Neuronal stem cell (in vitro differentiated cells): Measurements from ENCODE around the gene CC2D2B.

ENCODE experiments used
- DNase-seq: peaks from one replicate; pipeline ENCODE4 v3.0.0-alpha.2; 2013; ENCODE audit warnings: low spot score
- H2AFZ ChIP-seq: one replicate; pipeline ENCODE4 v1.6.1; 2013; ENCODE audit warnings: mild to moderate bottlenecking, low read length, inconsistent platforms
- H2AK5ac ChIP-seq: 2 replicates; pipeline ENCODE4 v1.6.1; 2013; ENCODE audit warnings: low read depth, mild to moderate bottlenecking, inconsistent platforms, low read length, moderate library complexity, mixed read lengths
- H2BK120ac ChIP-seq: 2 replicates; pipeline ENCODE4 v1.6.1; 2013; ENCODE audit warnings: low read depth, mild to moderate bottlenecking, inconsistent platforms, low read length, moderate library complexity, mixed read lengths
- H2BK12ac ChIP-seq: one replicate; pipeline ENCODE4 v1.6.1; 2013; ENCODE audit warnings: low read length, inconsistent platforms
- H2BK15ac ChIP-seq: 2 replicates; pipeline ENCODE4 v1.6.1; 2013; ENCODE audit warnings: mild to moderate bottlenecking, low read length, inconsistent platforms, mixed read lengths
- H2BK5ac ChIP-seq: one replicate; pipeline ENCODE4 v1.6.1; 2013; ENCODE audit warnings: inconsistent platforms, mild to moderate bottlenecking, low read length, moderate library complexity
- H3K14ac ChIP-seq: one replicate; pipeline ENCODE4 v1.6.1; 2013; ENCODE audit warnings: low read length, inconsistent platforms
- H3K18ac ChIP-seq: 2 replicates; pipeline ENCODE4 v1.6.1; 2013; ENCODE audit warnings: low read length, inconsistent platforms
- H3K23ac ChIP-seq: 2 replicates; pipeline ENCODE4 v1.6.1; 2013; ENCODE audit warnings: low read depth, mild to moderate bottlenecking, mixed read lengths, low read length, inconsistent platforms; ENCODE audit not compliant: poor library complexity
- H3K27ac ChIP-seq: replicated peaks from 3 replicates; pipeline ENCODE4 v1.5.1; 2013; ENCODE audit warnings: low read length, inconsistent platforms
- H3K27me3 ChIP-seq, 3 experiments: 2 replicates each; pipeline ENCODE4 v1.6.1; 2013; ENCODE audit warnings: low read length in 3 of 3, mild to moderate bottlenecking in 2 of 3, inconsistent platforms in 1 of 3, low read depth in 1 of 3, mixed read lengths in 1 of 3, moderate library complexity in 1 of 3; ENCODE audit not compliant: control insufficient read depth in 3 of 3, insufficient read depth in 3 of 3
- H3K36me3 ChIP-seq, 2 donors: replicated peaks in 1 of 2; 2 replicates each; pipeline ENCODE4 v1.6.1; 2013; ENCODE audit warnings: low read length in 2 of 2; ENCODE audit not compliant: control insufficient read depth in 2 of 2, insufficient read depth in 2 of 2
- H3K4ac ChIP-seq: 2 replicates; pipeline ENCODE4 v1.6.1; 2013; ENCODE audit warnings: inconsistent platforms, mild to moderate bottlenecking, low read length, moderate library complexity
- H3K4me1 ChIP-seq, 2 donors: 1 replicate in 1 of 2; 2 replicates in 1 of 2; pipeline ENCODE4 v1.6.1; 2013; ENCODE audit warnings: low read length in 2 of 2, low read depth in 1 of 2; ENCODE audit not compliant: control insufficient read depth in 2 of 2, insufficient read depth in 1 of 2
- H3K4me2 ChIP-seq: one replicate; pipeline ENCODE4 v1.6.1; 2013; ENCODE audit warnings: mild to moderate bottlenecking, low read length, inconsistent platforms; ENCODE audit not compliant: insufficient read depth, poor library complexity, severe bottlenecking
- H3K4me3 ChIP-seq, 2 donors: 2 replicates each; pipeline ENCODE4 v1.5.1; 2013; ENCODE audit warnings: low read length in 2 of 2, mild to moderate bottlenecking in 2 of 2, inconsistent platforms in 1 of 2, moderate library complexity in 1 of 2
- H3K79me1 ChIP-seq: one replicate; pipeline ENCODE4 v1.6.1; 2013; ENCODE audit warnings: low read depth, mild to moderate bottlenecking, inconsistent platforms, low read length, moderate library complexity
- H3K9ac ChIP-seq: one replicate; pipeline ENCODE4 v1.6.1; 2013; ENCODE audit warnings: mild to moderate bottlenecking, low read depth, low read length, inconsistent platforms; ENCODE audit not compliant: poor library complexity
- H3K9me3 ChIP-seq, 2 donors: replicated peaks in 1 of 2; 2 replicates each; pipeline versions ENCODE3 to v1.6.1; 2013; ENCODE audit warnings: low read length in 2 of 2, mild to moderate bottlenecking in 2 of 2, inconsistent platforms in 1 of 2, low read depth in 1 of 2, mixed read lengths in 1 of 2, moderate library complexity in 1 of 2; ENCODE audit not compliant: control insufficient read depth in 2 of 2, insufficient read depth in 1 of 2
- H4K8ac ChIP-seq: one replicate; pipeline ENCODE4 v1.6.1; 2013; ENCODE audit warnings: low read depth, mild to moderate bottlenecking, inconsistent platforms, low read length, moderate library complexity
- H4K91ac ChIP-seq: one replicate; pipeline ENCODE4 v1.6.1; 2013; ENCODE audit warnings: low read length, low read depth, mild to moderate bottlenecking, inconsistent platforms; ENCODE audit not compliant: poor library complexity
- WGBS, 2 donors: extraction: QIAGEN DNeasy Blood & Tissue Kit; methylation state at CpG; one replicate each; pipeline ENCODE4 v1.1.7; 2013; ENCODE audit warnings: missing lambda C conversion rate in 2 of 2, mixed read lengths in 1 of 2; ENCODE audit not compliant: insufficient read length in 2 of 2, insufficient replicate concordance in 1 of 2; ENCODE audit errors: extremely low coverage in 2 of 2; 5-methylcytosine and 5-hydroxymethylcytosine counted together

The CC2D2B gene

GRCh38 chr10:96043893-96044715 lies 136.3 kb downstream of the CC2D2B start:
- H2AK5ac ChIP-seq: peak overlapping the region; percentile 92
- H3K79me1 ChIP-seq: no peaks in the 10 kb centered on the region
- peak overlapping the region; percentile 81 for H3K23ac ChIP-seq
- H3K36me3 ChIP-seq: peaks cover 2 to 41% of the 10 kb centered on the region in 2 donors
- H2BK15ac ChIP-seq: no peak overlapping the region
- peak overlapping the region; percentile 92 for H4K91ac ChIP-seq
- no peak overlapping the region for H4K8ac ChIP-seq
- peaks cover 4 to 7% of the 10 kb centered on the region in 2 donors for H3K4me1 ChIP-seq
- no CpG with 5 or more reads among the region's 58 CpGs for WGBS, 2 donors
- peak overlapping the region; percentile 98 for H3K14ac ChIP-seq
- peaks cover 0 to 5% of the 10 kb centered on the region in 2 donors for H3K9me3 ChIP-seq
- peak overlapping the region; percentile 68 for H3K4me2 ChIP-seq
- peak overlapping the region; percentile 89 for H2BK5ac ChIP-seq
- peak overlapping the region; percentile 83 for H3K27ac ChIP-seq
- DNase-seq: peak; percentile 50
- H3K4ac ChIP-seq: peak overlapping the region; percentile 66
- H2AFZ ChIP-seq: peak overlapping the region; percentile 97
- H3K4me3 ChIP-seq: peak overlapping the region; percentile 86 to 99
- no peaks in the 10 kb centered on the region for H3K27me3 ChIP-seq
- peak overlapping the region; percentile 97 for H3K18ac ChIP-seq
- no peak overlapping the region for H2BK12ac ChIP-seq
- peak overlapping the region; percentile 93 for H3K9ac ChIP-seq
- H2BK120ac ChIP-seq: peak overlapping the region; percentile 95

DNA sequence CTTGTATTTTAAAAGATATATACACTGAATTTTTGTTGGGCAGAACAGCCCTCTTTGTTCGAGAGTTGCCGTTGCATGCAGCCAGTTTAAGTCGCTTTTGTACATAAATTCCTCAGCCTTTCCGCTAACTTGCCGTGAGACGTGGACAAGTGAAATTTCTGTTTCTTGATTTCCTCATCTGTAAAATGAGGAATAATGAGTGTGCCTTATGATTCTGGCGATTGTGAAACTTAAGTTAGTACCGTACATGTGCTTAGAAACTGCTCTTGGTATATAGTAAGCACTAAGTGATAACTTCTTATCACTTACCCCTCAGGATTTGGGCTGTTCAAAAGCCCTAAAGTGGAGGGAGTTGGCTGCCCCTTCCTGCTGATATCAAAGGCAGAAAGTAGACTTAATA lies 137.0 kb downstream of the CC2D2B start:
- Histone ChIP-seq H3K14ac (no peak overlapping the region), H4K91ac (no peak overlapping the region), H3K9ac (no peak overlapping the region), H3K27ac (no peak overlapping the region), H3K4me1 (peaks cover 4 to 7% of the 10 kb centered on the region in 2 donors), H4K8ac (no peak overlapping the region), H3K23ac (no peak overlapping the region), H2BK12ac (no peak overlapping the region), H3K18ac (no peak overlapping the region), H3K9me3 (peaks cover 0 to 5% of the 10 kb centered on the region in 2 donors), H3K36me3 (peaks cover 2 to 47% of the 10 kb centered on the region in 2 donors), H3K27me3 (no peaks in the 10 kb centered on the region), H2BK5ac (no peak overlapping the region), H3K4me3 (peak overlapping the region; percentile 86 to 99), H2BK15ac (no peak overlapping the region), H3K4ac (no peak overlapping the region), H2BK120ac (no peak overlapping the region), H3K79me1 (no peaks in the 10 kb centered on the region), H3K4me2 (peak overlapping the region; percentile 68), H2AFZ (peak overlapping the region; percentile 97), H2AK5ac (no peak overlapping the region)
- no CpG with 5 or more reads among the region's 8 CpGs for WGBS, 2 donors
- no peak for DNase-seq

DNA sequence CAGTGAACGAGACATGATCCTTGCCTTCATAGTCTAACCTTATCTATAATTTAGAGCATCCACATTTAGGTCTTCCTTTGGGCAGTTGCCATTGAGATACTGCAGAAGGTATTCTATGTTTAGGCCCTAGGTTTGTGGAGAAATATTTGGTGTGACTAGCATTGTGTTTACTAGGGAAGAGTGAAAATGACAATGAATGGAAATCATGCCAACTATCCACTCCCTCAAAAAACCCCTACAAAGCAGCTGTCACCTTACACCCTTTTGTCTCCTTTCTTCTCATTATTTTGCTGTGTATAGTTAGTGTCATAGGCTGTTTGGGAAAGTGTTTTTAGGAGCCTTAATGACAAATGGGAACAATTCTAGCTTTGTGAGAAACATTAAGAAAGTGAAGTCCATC lies 138.8 kb downstream of the CC2D2B start:
- H3K18ac ChIP-seq: no peak overlapping the region
- peaks cover 0 to 5% of the 10 kb centered on the region in 2 donors for H3K9me3 ChIP-seq
- H3K36me3 ChIP-seq: peaks cover 4 to 65% of the 10 kb centered on the region in 2 donors
- no peak overlapping the region for H3K9ac ChIP-seq
- H3K79me1 ChIP-seq: no peaks in the 10 kb centered on the region
- H2AK5ac ChIP-seq: no peak overlapping the region
- H3K27me3 ChIP-seq: no peaks in the 10 kb centered on the region
- no peak overlapping the region for H2BK12ac ChIP-seq
- H4K8ac ChIP-seq: no peak overlapping the region
- no peak for DNase-seq
- H2BK120ac ChIP-seq: no peak overlapping the region
- no CpG with 5 or more reads among the region's 1 CpG for WGBS, 2 donors
- no peak overlapping the region for H2BK15ac ChIP-seq
- H3K23ac ChIP-seq: no peak overlapping the region
- no peak overlapping the region for H2AFZ ChIP-seq
- H3K4me1 ChIP-seq: peaks cover 4 to 7% of the 10 kb centered on the region in 2 donors
- H3K4me2 ChIP-seq: no peak overlapping the region
- no peak overlapping the region for H2BK5ac ChIP-seq
- H3K14ac ChIP-seq: no peak overlapping the region
- H3K4ac ChIP-seq: no peak overlapping the region
- no peak overlapping the region for H3K27ac ChIP-seq
- no peak overlapping the region for H4K91ac ChIP-seq
- no peak overlapping the region for H3K4me3 ChIP-seq

GRCh38 chr10:96047004-96047649 lies 139.4 kb downstream of the CC2D2B start:
- Histone ChIP-seq H2AFZ (no peak overlapping the region), H3K9ac (peak overlapping the region; percentile 37), H2AK5ac (no peak overlapping the region), H2BK5ac (no peak overlapping the region), H4K8ac (peak overlapping the region; percentile 9), H3K27me3 (no peaks in the 10 kb centered on the region), H3K14ac (peak overlapping the region; percentile 40), H3K4me2 (no peak overlapping the region), H2BK120ac (no peak overlapping the region), H2BK15ac (no peak overlapping the region), H3K27ac (no peak overlapping the region), H3K79me1 (no peaks in the 10 kb centered on the region), H2BK12ac (no peak overlapping the region), H3K4me3 (no peak overlapping the region), H3K18ac (no peak overlapping the region), H3K23ac (no peak overlapping the region), H3K9me3 (peaks cover 0 to 5% of the 10 kb centered on the region in 2 donors), H3K4me1 (peaks cover 4 to 7% of the 10 kb centered on the region in 2 donors), H3K36me3 (peaks cover 4 to 71% of the 10 kb centered on the region in 2 donors), H3K4ac (no peak overlapping the region), H4K91ac (no peak overlapping the region)
- no peak for DNase-seq
- no CpG with 5 or more reads among the region's 4 CpGs for WGBS, 2 donors
